Measurements from ENCODE around the gene RNF123. TPM values are rescaled to one million over a fixed set of nuclear protein-coding genes. Genes with fewer than 3 reads are reported as not detected.

Gene RNF123
- total and polyA plus RNA-seq, 10 of the 15 experiments (the other 5 are each of a cell fraction or from before 2014, with no cell fraction given), result 4.2 to 31.5 (median 17.6) TPM

DNA sequence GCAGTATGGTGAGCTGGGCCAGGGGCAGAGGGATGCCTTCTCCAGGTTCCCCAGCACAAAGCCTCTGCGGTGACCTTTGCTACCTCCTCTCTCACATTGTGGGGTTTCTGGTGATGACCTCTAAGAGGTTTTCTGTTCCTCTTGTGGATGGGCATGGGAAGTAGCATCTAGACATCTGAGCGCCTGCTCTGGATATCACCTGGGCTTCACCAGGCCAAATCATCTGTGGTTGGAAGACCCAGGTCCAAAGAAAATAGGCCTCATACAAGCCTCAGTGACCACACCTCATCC, 8.2 kb upstream of the RNF123 start:
- BruUV-seq (replicated peaks), result no TSS peak
- peaks cover 18 to 36% of the 10 kb centered on the region in 2 experiments for H3K36me3 ChIP-seq (ENCODE audit: control insufficient read depth in 2 of 2, insufficient read depth in 2 of 2, low read length in 1 of 2)
- ATAC-seq, result no peak
- no peaks in the 10 kb centered on the region; the same call in 1 of the 2 replicates for H3K79me2 ChIP-seq (ENCODE audit: control insufficient read depth, insufficient read depth, low read length)
- H4K20me1 ChIP-seq (ENCODE audit: control insufficient read depth, insufficient read depth), result no peaks in the 10 kb centered on the region
- H3K9me3 ChIP-seq (replicated peaks; ENCODE audit: control insufficient read depth, insufficient read depth, low read length), result no peaks in the 10 kb centered on the region
- FAIRE-seq, result no peak
- 69% methylated on average over 2 of the region's 2 CpGs for WGBS (ENCODE audit: insufficient coverage, insufficient replicate concordance, low lambda C conversion rate, missing lambda C conversion rate)
- no peaks in the 10 kb centered on the region; the same call in 1 of the 2 replicates for H3K4me1 ChIP-seq (ENCODE audit: control insufficient read depth, insufficient read depth, low read length)
- H3K4me2 ChIP-seq (ENCODE audit: control insufficient read depth, insufficient read depth), result no peak overlapping the region
- H3K27me3 ChIP-seq (replicated peaks in 1 of 2; ENCODE audit: control insufficient read depth in 2 of 2, insufficient read depth in 2 of 2, low read length in 1 of 2), result no peaks in the 10 kb centered on the region
- H2AFZ ChIP-seq (ENCODE audit: control insufficient read depth, low read depth, low read length), result no peak overlapping the region
- no peak overlapping the region for H3K27ac ChIP-seq (ENCODE audit: control insufficient read depth, insufficient read depth)
- POLR2A ChIA-PET, result interaction anchor here (0.6 kb wide), 1 partner anchor 12 kb away, joined by 5 read pairs; no protein-coding TSS in a partner anchor
- intact Hi-C loops (cut with micrococcal nuclease; ENCODE audit: unreplicated experiment) (no loop called here), in situ Hi-C loops (cut with MboI) (no loop called here)
- no peak for DNase-seq (ENCODE audit: low read depth, low spot score)
- RAD21 ChIA-PET (ENCODE audit: unreplicated experiment), result no interaction called here
- SMC1A ChIA-PET (ENCODE audit: uncharacterized antibody, unreplicated experiment), result no interaction called here
- H3K9ac ChIP-seq (ENCODE audit: control insufficient read depth, insufficient read depth, low read length), result no peak overlapping the region
- TF ChIP-seq IKZF2 (IDR thresholded peaks at IDR 0.05) (no peak), DPF2 (IDR thresholded peaks at IDR 0.05) (no peak), POLR2AphosphoS2 (IDR thresholded peaks at IDR 0.05; ENCODE audit: low read depth, low read length) (no peak), MTA2 (IDR thresholded peaks at IDR 0.05; ENCODE audit: low read depth) (no peak), TCF7 (IDR thresholded peaks at IDR 0.05; ENCODE audit: borderline replicate concordance) (no peak), SP1 (IDR thresholded peaks at IDR 0.05; ENCODE audit: low read depth, low read length) (no peak), HDAC6 (IDR thresholded peaks at IDR 0.05; ENCODE audit: unreplicated experiment) (no peak), ZZZ3 (IDR thresholded peaks at IDR 0.05; ENCODE audit: control insufficient read depth, insufficient read length, low read depth) (no peak), ETV6 (conservative IDR thresholded peaks at IDR 0.05 in 1 of 2, IDR thresholded peaks at IDR 0.05 in 1 of 2; ENCODE audit: borderline replicate concordance in 1 of 2, low read depth in 1 of 2) (no peak), MEF2A (IDR thresholded peaks at IDR 0.05; ENCODE audit: insufficient read depth, low read depth, low read length) (no peak), NFYA (IDR thresholded peaks at IDR 0.05; ENCODE audit: borderline replicate concordance, low read depth, low read length) (no peak), NR2C2 (IDR thresholded peaks at IDR 0.05; ENCODE audit: borderline replicate concordance, control insufficient read depth, insufficient read length, low read depth) (no peak), MEF2B (IDR thresholded peaks at IDR 0.05; ENCODE audit: partially characterized antibody, poor library complexity, severe bottlenecking) (no peak), CBX3 (IDR thresholded peaks at IDR 0.05; ENCODE audit: borderline replicate concordance, low read depth) (no peak)
- TF ChIP-seq, protein P1, sequence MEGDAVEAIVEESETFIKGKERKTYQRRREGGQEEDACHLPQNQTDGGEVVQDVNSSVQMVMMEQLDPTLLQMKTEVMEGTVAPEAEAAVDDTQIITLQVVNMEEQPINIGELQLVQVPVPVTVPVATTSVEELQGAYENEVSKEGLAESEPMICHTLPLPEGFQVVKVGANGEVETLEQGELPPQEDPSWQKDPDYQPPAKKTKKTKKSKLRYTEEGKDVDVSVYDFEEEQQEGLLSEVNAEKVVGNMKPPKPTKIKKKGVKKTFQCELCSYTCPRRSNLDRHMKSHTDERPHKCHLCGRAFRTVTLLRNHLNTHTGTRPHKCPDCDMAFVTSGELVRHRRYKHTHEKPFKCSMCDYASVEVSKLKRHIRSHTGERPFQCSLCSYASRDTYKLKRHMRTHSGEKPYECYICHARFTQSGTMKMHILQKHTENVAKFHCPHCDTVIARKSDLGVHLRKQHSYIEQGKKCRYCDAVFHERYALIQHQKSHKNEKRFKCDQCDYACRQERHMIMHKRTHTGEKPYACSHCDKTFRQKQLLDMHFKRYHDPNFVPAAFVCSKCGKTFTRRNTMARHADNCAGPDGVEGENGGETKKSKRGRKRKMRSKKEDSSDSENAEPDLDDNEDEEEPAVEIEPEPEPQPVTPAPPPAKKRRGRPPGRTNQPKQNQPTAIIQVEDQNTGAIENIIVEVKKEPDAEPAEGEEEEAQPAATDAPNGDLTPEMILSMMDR (IDR thresholded peaks at IDR 0.05 in 2 of 3, conservative IDR thresholded peaks at IDR 0.05 in 1 of 3; ENCODE audit: control insufficient read depth in 2 of 3, extremely low read depth in 1 of 3, insufficient read depth in 1 of 3, low read depth in 3 of 3, low read length in 3 of 3), result no peak
- TF ChIP-seq, protein P2, sequence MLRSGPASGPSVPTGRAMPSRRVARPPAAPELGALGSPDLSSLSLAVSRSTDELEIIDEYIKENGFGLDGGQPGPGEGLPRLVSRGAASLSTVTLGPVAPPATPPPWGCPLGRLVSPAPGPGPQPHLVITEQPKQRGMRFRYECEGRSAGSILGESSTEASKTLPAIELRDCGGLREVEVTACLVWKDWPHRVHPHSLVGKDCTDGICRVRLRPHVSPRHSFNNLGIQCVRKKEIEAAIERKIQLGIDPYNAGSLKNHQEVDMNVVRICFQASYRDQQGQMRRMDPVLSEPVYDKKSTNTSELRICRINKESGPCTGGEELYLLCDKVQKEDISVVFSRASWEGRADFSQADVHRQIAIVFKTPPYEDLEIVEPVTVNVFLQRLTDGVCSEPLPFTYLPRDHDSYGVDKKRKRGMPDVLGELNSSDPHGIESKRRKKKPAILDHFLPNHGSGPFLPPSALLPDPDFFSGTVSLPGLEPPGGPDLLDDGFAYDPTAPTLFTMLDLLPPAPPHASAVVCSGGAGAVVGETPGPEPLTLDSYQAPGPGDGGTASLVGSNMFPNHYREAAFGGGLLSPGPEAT (IDR thresholded peaks at IDR 0.05; ENCODE audit: low read depth), result no peak
- TF ChIP-seq, protein P3, sequence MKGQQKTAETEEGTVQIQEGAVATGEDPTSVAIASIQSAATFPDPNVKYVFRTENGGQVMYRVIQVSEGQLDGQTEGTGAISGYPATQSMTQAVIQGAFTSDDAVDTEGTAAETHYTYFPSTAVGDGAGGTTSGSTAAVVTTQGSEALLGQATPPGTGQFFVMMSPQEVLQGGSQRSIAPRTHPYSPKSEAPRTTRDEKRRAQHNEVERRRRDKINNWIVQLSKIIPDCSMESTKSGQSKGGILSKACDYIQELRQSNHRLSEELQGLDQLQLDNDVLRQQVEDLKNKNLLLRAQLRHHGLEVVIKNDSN (IDR thresholded peaks at IDR 0.05; ENCODE audit: borderline replicate concordance, extremely low read length, insufficient read depth, low read depth, low read length), result no peak
- CTCF ChIA-PET, result no interaction called here
- no peak overlapping the region for H3K4me3 ChIP-seq
